ENCODE measurements around the gene BACE2.
"Not testable (repeated sequence)": the region's sequence is repeated elsewhere in the genome, so short reads cannot be mapped to it uniquely, and the experiment has no call there.

Gene BACE2

DNA sequence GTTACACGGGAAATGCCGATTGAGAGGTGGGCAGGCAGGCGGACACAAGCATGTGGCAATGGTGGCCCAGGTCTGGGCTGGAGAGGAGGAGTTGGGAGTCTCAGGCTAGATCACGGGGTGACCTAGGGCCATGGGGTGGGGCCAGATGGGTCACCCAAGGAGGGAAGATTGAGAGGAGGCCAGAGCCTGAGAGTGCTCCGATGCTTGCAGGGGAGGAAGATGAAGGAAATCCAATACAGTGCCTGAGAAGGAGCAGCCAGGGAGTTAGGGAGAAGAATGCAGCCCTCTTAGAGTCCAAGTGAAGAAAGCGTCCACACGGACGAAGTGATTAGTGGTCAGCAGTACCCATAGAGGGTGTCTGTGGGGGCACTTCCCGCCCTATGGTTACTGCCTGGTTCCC lies 87.2 kb downstream of the BACE2 start:
- no peak for ATAC-seq
- no peak for TF ChIP-seq ZFP30 (CRISPR knock-in tag; IDR thresholded peaks at IDR 0.05)
- no peak for TF ChIP-seq ZFP3 (CRISPR knock-in tag; IDR thresholded peaks at IDR 0.05)
- TF ChIP-seq ZNF565 (CRISPR knock-in tag; conservative IDR thresholded peaks at IDR 0.05; ENCODE audit: low read depth) = no peak
- TF ChIP-seq, protein P1, sequence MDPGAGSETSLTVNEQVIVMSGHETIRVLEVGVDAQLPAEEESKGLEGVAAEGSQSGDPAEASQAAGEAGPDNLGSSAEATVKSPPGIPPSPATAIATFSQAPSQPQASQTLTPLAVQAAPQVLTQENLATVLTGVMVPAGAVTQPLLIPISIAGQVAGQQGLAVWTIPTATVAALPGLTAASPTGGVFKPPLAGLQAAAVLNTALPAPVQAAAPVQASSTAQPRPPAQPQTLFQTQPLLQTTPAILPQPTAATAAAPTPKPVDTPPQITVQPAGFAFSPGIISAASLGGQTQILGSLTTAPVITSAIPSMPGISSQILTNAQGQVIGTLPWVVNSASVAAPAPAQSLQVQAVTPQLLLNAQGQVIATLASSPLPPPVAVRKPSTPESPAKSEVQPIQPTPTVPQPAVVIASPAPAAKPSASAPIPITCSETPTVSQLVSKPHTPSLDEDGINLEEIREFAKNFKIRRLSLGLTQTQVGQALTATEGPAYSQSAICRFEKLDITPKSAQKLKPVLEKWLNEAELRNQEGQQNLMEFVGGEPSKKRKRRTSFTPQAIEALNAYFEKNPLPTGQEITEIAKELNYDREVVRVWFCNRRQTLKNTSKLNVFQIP (CRISPR knock-in tag; IDR thresholded peaks at IDR 0.05; ENCODE audit: borderline replicate concordance, low read depth) = no peak
- no peak for TF ChIP-seq ZNF70 (CRISPR knock-in tag; IDR thresholded peaks at IDR 0.05)
- TF ChIP-seq ZNF8 (CRISPR knock-in tag; IDR thresholded peaks at IDR 0.05) = no peak
- no peak for TF ChIP-seq GLIS3 (CRISPR knock-in tag; IDR thresholded peaks at IDR 0.05)
- TF ChIP-seq RARB (CRISPR knock-in tag; IDR thresholded peaks at IDR 0.05) = no peak
- TF ChIP-seq, protein P2, sequence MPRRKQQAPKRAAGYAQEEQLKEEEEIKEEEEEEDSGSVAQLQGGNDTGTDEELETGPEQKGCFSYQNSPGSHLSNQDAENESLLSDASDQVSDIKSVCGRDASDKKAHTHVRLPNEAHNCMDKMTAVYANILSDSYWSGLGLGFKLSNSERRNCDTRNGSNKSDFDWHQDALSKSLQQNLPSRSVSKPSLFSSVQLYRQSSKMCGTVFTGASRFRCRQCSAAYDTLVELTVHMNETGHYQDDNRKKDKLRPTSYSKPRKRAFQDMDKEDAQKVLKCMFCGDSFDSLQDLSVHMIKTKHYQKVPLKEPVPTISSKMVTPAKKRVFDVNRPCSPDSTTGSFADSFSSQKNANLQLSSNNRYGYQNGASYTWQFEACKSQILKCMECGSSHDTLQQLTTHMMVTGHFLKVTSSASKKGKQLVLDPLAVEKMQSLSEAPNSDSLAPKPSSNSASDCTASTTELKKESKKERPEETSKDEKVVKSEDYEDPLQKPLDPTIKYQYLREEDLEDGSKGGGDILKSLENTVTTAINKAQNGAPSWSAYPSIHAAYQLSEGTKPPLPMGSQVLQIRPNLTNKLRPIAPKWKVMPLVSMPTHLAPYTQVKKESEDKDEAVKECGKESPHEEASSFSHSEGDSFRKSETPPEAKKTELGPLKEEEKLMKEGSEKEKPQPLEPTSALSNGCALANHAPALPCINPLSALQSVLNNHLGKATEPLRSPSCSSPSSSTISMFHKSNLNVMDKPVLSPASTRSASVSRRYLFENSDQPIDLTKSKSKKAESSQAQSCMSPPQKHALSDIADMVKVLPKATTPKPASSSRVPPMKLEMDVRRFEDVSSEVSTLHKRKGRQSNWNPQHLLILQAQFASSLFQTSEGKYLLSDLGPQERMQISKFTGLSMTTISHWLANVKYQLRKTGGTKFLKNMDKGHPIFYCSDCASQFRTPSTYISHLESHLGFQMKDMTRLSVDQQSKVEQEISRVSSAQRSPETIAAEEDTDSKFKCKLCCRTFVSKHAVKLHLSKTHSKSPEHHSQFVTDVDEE (CRISPR knock-in tag; IDR thresholded peaks at IDR 0.05) = no peak
- TF ChIP-seq ISL1 (CRISPR knock-in tag; IDR thresholded peaks at IDR 0.05) = no peak
- TF ChIP-seq ZC3H10 (CRISPR knock-in tag; IDR thresholded peaks at IDR 0.05) = no peak

GRCh38 chr21:41256231-41256630 lies 88.3 kb downstream of the BACE2 start:
- not testable (repeated sequence) for ATAC-seq

DNA sequence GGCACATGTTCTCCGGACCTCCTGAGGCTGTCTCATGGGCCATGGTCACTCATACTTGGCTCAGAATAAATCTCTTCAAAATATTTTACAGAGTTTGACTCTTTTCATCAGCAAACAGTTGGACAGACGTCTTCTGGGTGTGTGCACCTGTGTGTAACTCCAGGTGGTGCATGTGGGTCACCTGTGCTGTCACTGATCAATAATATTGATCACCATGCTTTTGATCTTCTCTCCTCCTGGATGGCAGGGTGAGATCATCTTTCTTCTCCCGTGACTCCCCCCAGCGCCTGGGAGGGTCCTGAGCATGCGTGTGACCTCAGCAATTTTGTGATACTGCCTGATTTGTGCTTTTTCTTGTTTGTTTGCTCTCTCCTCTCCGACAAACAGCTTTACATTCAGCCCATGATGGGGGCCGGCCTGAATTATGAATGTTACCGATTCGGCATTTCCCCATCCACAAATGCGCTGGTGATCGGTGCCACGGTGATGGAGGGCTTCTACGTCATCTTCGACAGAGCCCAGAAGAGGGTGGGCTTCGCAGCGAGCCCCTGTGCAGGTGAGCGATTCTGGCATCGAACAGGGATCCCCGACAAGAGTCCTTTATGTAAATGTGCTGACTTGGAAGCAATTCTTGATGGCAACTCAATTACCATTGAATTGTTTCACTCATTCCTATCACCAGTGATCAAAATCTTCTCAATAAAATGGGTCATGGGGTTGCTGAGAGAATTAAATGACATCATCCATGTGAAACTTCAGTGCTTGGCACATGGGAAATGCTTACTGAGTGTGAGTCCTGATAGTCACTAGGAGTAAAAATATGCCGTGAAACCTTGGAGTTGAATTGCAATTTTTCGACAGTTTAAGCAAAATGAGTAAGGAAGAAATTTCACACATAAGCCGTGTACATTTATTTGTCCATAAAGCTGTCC lies 89.1 kb downstream of the BACE2 start:
- no peak for ATAC-seq
- TF ChIP-seq ZNF70 (CRISPR knock-in tag; IDR thresholded peaks at IDR 0.05) = no peak
- no peak for TF ChIP-seq CSDC2 (CRISPR knock-in tag; IDR thresholded peaks at IDR 0.05)
- no peak for TF ChIP-seq CREB5 (CRISPR knock-in tag; IDR thresholded peaks at IDR 0.05; ENCODE audit: low read depth)
- TF ChIP-seq ZC3H10 (CRISPR knock-in tag; IDR thresholded peaks at IDR 0.05) = no peak
- TF ChIP-seq, protein P2 (CRISPR knock-in tag; IDR thresholded peaks at IDR 0.05) = no peak
- no peak for TF ChIP-seq GLIS3 (CRISPR knock-in tag; IDR thresholded peaks at IDR 0.05)
- TF ChIP-seq, protein P1 (CRISPR knock-in tag; IDR thresholded peaks at IDR 0.05; ENCODE audit: borderline replicate concordance, low read depth) = no peak
- TF ChIP-seq ARNTL (CRISPR knock-in tag; IDR thresholded peaks at IDR 0.05; ENCODE audit: borderline replicate concordance, low read depth) = no peak
- no peak for TF ChIP-seq ESRRG (CRISPR knock-in tag; IDR thresholded peaks at IDR 0.05)
- TF ChIP-seq ZNF8 (CRISPR knock-in tag; IDR thresholded peaks at IDR 0.05) = no peak
- TF ChIP-seq ISL1 (CRISPR knock-in tag; IDR thresholded peaks at IDR 0.05) = no peak
- no peak for TF ChIP-seq CSRNP3 (CRISPR knock-in tag; IDR thresholded peaks at IDR 0.05)
- no peak for TF ChIP-seq ZFP3 (CRISPR knock-in tag; IDR thresholded peaks at IDR 0.05)
- TF ChIP-seq SNAI2 (CRISPR knock-in tag; IDR thresholded peaks at IDR 0.05) = no peak
- TF ChIP-seq TCF4 (CRISPR knock-in tag; IDR thresholded peaks at IDR 0.05; ENCODE audit: borderline replicate concordance) = no peak
- no peak for TF ChIP-seq ZNF565 (CRISPR knock-in tag; conservative IDR thresholded peaks at IDR 0.05; ENCODE audit: low read depth)
- no peak for TF ChIP-seq RARB (CRISPR knock-in tag; IDR thresholded peaks at IDR 0.05)
- TF ChIP-seq OSR1 (CRISPR knock-in tag; IDR thresholded peaks at IDR 0.05) = no peak

Data from SK-N-SH treated with all-trans-retinoic acid at 6 μM for 48 hours (cell line).